Measurements from ENCODE around the gene RGS14.

- no peak for TF ChIP-seq POLR2AphosphoS5 (IDR thresholded peaks at IDR 0.05; ENCODE audit: insufficient read depth, low read depth, low read length)
- TF ChIP-seq CTCF (IDR thresholded peaks at IDR 0.05; ENCODE audit: extremely low read depth in 1 of 2, insufficient read depth in 1 of 2, low read depth in 1 of 2, low read length in 2 of 2) = no peak
- TF ChIP-seq POLR2A (IDR thresholded peaks at IDR 0.05; ENCODE audit: low read depth, low read length) = no peak
- TF ChIP-seq MAX (IDR thresholded peaks at IDR 0.05; ENCODE audit: insufficient read depth, insufficient read length) = no peak
- TF ChIP-seq EZH2 (IDR thresholded peaks at IDR 0.05; ENCODE audit: borderline replicate concordance, low read depth, low read length, severe bottlenecking) = no peak
- no peak for TF ChIP-seq MYC (IDR thresholded peaks at IDR 0.05; ENCODE audit: low read depth, low read length)
- no peak for TF ChIP-seq GATA2 (IDR thresholded peaks at IDR 0.05; ENCODE audit: insufficient read depth, insufficient read length, low read depth, low read length)
- no peak for TF ChIP-seq JUN (IDR thresholded peaks at IDR 0.05; ENCODE audit: borderline replicate concordance, insufficient read depth, insufficient read length, low read depth)
These were observed 2.1 kb downstream of the RGS14 start for GRCh38 chr5:177359860-177360259.
